K562 (cell line): Measurements from ENCODE around the gene LDLRAD3. TPM values are rescaled to one million over a fixed set of nuclear protein-coding genes. Genes with fewer than 3 reads are reported as not detected.

Experiments
- HINFP ChIP-seq: fragments of 450-650 bp; conservative IDR thresholded peaks from 2 replicates; pipeline ENCODE4 v1.6.1; 2016; ENCODE audit warnings: missing genetic modification characterization, low read depth, mild to moderate bottlenecking, control low read depth, missing compliant biosample characterization
- MCM5 ChIP-seq: fragments of 450-650 bp; IDR thresholded peaks from 2 replicates; pipeline ENCODE4 v1.6.1; 2016; ENCODE audit warnings: low read depth
- NUFIP1 ChIP-seq: fragments of 450-650 bp; IDR thresholded peaks from 2 replicates; pipeline ENCODE4 v1.6.1; 2018; ENCODE audit not compliant: partially characterized antibody
- PATZ1 ChIP-seq: fragments of 250-450 bp; sonication (Bioruptor Pico); IDR thresholded peaks from 2 replicates; pipeline ENCODE4 v1.5.0; 2020; ENCODE audit warnings: mild to moderate bottlenecking, borderline replicate concordance
- SFPQ ChIP-seq: fragments of 200-400 bp; formaldehyde crosslinking; IDR thresholded peaks from 2 replicates; pipeline ENCODE4 v1.6.1; 2017; ENCODE audit warnings: mild to moderate bottlenecking, low read depth, low read length, moderate library complexity
- SRSF1 ChIP-seq: fragments of 200-400 bp; formaldehyde crosslinking; IDR thresholded peaks from 2 replicates; pipeline ENCODE4 v1.6.1; 2017; ENCODE audit warnings: mild to moderate bottlenecking, low read depth, low read length, moderate library complexity
- STAG1 ChIP-seq: sonication (generic); formaldehyde crosslinking; IDR thresholded peaks from 2 replicates; pipeline ENCODE4 v1.5.0; 2020; ENCODE audit warnings: missing genetic modification reagents, borderline replicate concordance
- TAF7 ChIP-seq: fragments of 450-650 bp; IDR thresholded peaks from 2 replicates; pipeline ENCODE4 v1.6.1; 2016; ENCODE audit warnings: missing genetic modification characterization, missing compliant biosample characterization
- TARDBP ChIP-seq: fragments of 450-650 bp; IDR thresholded peaks from 2 replicates; pipeline ENCODE4 v1.6.1; 2016
- ZBTB33 ChIP-seq: sonication (generic); formaldehyde crosslinking; IDR thresholded peaks from 2 replicates; pipeline ENCODE4 v1.8.1; 2023; ENCODE audit warnings: mild to moderate bottlenecking, missing genetic modification reagents
- ZNF165 ChIP-seq: fragments of 250-450 bp; sonication (Bioruptor Pico); IDR thresholded peaks from 2 replicates; pipeline ENCODE4 v1.4.0; 2020; ENCODE audit warnings: borderline replicate concordance
- ZNF384 ChIP-seq: IDR thresholded peaks from 2 replicates; pipeline ENCODE4 v1.6.1; 2012; ENCODE audit warnings: low read depth, low read length, improper control_type of control experiment
- ZNF75A ChIP-seq: fragments of 450-650 bp; formaldehyde crosslinking; IDR thresholded peaks from 2 replicates; pipeline ENCODE4 v1.4.0; 2020; ENCODE audit warnings: mild to moderate bottlenecking
- polyA plus RNA-seq, 8 experiments: library from polyadenylated mRNA; depleted of rRNA in 4 of 8; stranded (reverse) in 5 of 8; unstranded in 3 of 8; fragments of >200 nt; fragmentation: Nextera tagmentation in 2 of 8; fragmentation: Illumina TruSeq in 1 of 8; extraction: Ambion mirVana in 2 of 8; extraction: Trizol in 1 of 8; gene quantifications; 2 replicates each; pipeline versions ENCODE4 v1.2.1 to v1.2.3, GENCODE V29; 2011 to 2014; ENCODE audit warnings: inconsistent platforms in 1 of 8, missing spikeins in 1 of 8
- total RNA-seq, 7 experiments: library from RNA; depleted of rRNA in 6 of 7; stranded (reverse); fragments of >200 nt in 6 of 7; fragmentation: Illumina TruSeq in 2 of 7; extraction: Trizol in 2 of 7; gene quantifications; 2 replicates each; pipeline versions ENCODE4 v1.2.1 to v1.2.3, GENCODE V29; 2011 to 2021; ENCODE audit warnings: low replicate concordance in 1 of 7
- TF ChIP-seq, protein P1 (sequence below): fragments of 450-650 bp; formaldehyde crosslinking; IDR thresholded peaks from 2 replicates; pipeline ENCODE4 v1.4.0; 2020; ENCODE audit warnings: mild to moderate bottlenecking, moderate library complexity
- TF ChIP-seq, protein P2 (sequence below): IDR thresholded peaks from 2 replicates; pipeline ENCODE4 v1.6.1; 2011; ENCODE audit warnings: borderline replicate concordance, low read depth, mild to moderate bottlenecking, moderate library complexity, low read length; ENCODE audit not compliant: insufficient read depth, poor library complexity, severe bottlenecking

Gene LDLRAD3
- total and polyA plus RNA-seq, 9 of the 15 experiments (the other 6 are each of a cell fraction or from before 2014, with no cell fraction given), result 0.73 to 7.2 (median 3.5) TPM

- TF ChIP-seq ZBTB33 (CRISPR knock-in tag) (no peak), PATZ1 (no peak), STAG1 (no peak), TAF7 (tag) (no peak), NUFIP1 (no peak), HINFP (tag) (no peak; the same call in 1 of the 2 replicates), ZNF384 (no peak), ZNF165 (CRISPR knock-in tag) (no peak), MCM5 (no peak), SRSF1 (no peak), TARDBP (no peak), SFPQ (no peak), ZNF75A (no peak)
- TF ChIP-seq, protein P1, sequence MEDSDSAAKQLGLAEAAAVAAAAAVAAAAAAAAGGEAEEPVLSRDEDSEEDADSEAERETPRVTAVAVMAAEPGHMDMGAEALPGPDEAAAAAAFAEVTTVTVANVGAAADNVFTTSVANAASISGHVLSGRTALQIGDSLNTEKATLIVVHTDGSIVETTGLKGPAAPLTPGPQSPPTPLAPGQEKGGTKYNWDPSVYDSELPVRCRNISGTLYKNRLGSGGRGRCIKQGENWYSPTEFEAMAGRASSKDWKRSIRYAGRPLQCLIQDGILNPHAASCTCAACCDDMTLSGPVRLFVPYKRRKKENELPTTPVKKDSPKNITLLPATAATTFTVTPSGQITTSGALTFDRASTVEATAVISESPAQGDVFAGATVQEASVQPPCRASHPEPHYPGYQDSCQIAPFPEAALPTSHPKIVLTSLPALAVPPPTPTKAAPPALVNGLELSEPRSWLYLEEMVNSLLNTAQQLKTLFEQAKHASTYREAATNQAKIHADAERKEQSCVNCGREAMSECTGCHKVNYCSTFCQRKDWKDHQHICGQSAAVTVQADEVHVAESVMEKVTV (CRISPR knock-in tag), result peak; percentile 83
- TF ChIP-seq, protein P2, sequence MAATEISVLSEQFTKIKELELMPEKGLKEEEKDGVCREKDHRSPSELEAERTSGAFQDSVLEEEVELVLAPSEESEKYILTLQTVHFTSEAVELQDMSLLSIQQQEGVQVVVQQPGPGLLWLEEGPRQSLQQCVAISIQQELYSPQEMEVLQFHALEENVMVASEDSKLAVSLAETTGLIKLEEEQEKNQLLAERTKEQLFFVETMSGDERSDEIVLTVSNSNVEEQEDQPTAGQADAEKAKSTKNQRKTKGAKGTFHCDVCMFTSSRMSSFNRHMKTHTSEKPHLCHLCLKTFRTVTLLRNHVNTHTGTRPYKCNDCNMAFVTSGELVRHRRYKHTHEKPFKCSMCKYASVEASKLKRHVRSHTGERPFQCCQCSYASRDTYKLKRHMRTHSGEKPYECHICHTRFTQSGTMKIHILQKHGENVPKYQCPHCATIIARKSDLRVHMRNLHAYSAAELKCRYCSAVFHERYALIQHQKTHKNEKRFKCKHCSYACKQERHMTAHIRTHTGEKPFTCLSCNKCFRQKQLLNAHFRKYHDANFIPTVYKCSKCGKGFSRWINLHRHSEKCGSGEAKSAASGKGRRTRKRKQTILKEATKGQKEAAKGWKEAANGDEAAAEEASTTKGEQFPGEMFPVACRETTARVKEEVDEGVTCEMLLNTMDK, result no peak
Measured at GRCh38 chr11:36149538-36150242, 205.8 kb downstream of the LDLRAD3 start (continued).
